HEK293 (cell line): ENCODE results near the gene ZNF521.

Experiments used
- CTCF ChIA-PET: fragments of 350-600 bp; formaldehyde crosslinking; extraction: SDS; loops from one replicate; lab custom pipeline; 2021; ENCODE audit warnings: antibody characterized with exemption; lab: Yijun Ruan, JAX
- POLR2A ChIA-PET: fragments of 300-600 bp; formaldehyde crosslinking; extraction: SDS; loops from one replicate; lab custom pipeline; 2020; ENCODE audit warnings: antibody characterized with exemption, inconsistent platforms; lab: Yijun Ruan, JAX
- H3K27ac ChIP-seq: fragments of 200-500 bp; sonication (Bioruptor generic); 2 replicates; pipeline ENCODE4 v1.5.1; 2014; ENCODE audit warnings: low read depth, low read length, control low read depth, inconsistent platforms; ENCODE audit errors: extremely low read depth
- H3K36me3 ChIP-seq, 2 experiments: fragments of 200-500 bp in 1 of 2; sonication (Bioruptor generic) in 1 of 2; 1 replicate in 1 of 2; 2 replicates in 1 of 2; pipeline ENCODE4 v1.5.1; 2014 to 2017; ENCODE audit warnings: inconsistent platforms in 2 of 2, low read length in 2 of 2; ENCODE audit not compliant: control insufficient read depth in 2 of 2, insufficient read depth in 1 of 2
- H3K4me1 ChIP-seq: fragments of 200-500 bp; sonication (Bioruptor generic); 2 replicates; pipeline ENCODE4 v1.5.1; 2014; ENCODE audit warnings: mild to moderate bottlenecking, low read length, inconsistent platforms; ENCODE audit not compliant: control insufficient read depth, insufficient read depth
- H3K4me3 ChIP-seq: 2 replicates; pipeline ENCODE4 v1.5.1; 2011; ENCODE audit warnings: low read depth, mild to moderate bottlenecking, control low read depth, low read length, moderate library complexity
- H3K9me3 ChIP-seq: fragments of 200-500 bp; sonication (Bioruptor generic); 2 replicates; pipeline ENCODE4 v1.5.1; 2014; ENCODE audit warnings: low read depth, low read length, inconsistent platforms; ENCODE audit not compliant: control insufficient read depth, insufficient read depth
- ATF2 ChIP-seq: fragments of 450-650 bp; formaldehyde crosslinking; IDR thresholded peaks from 2 replicates; pipeline ENCODE4 v1.5.1; 2016; ENCODE audit warnings: missing biosample characterization, missing genetic modification characterization, low read depth
- IKZF3 ChIP-seq: fragments of 450-650 bp; IDR thresholded peaks from 2 replicates; pipeline ENCODE4 v1.5.0; 2018; ENCODE audit warnings: missing biosample characterization, mild to moderate bottlenecking, missing genetic modification characterization, moderate library complexity
- ZBTB49 ChIP-seq: fragments of 450-650 bp; formaldehyde crosslinking; IDR thresholded peaks from 2 replicates; pipeline ENCODE4 v1.5.1; 2016; ENCODE audit warnings: missing biosample characterization, missing genetic modification characterization, low read depth
- ZBTB7A ChIP-seq: fragments of 450-650 bp; formaldehyde crosslinking; IDR thresholded peaks from 2 replicates; pipeline ENCODE4 v1.5.1; 2016; ENCODE audit warnings: low read depth, missing biosample characterization, missing genetic modification characterization
- ZBTB8A ChIP-seq: fragments of 450-650 bp; formaldehyde crosslinking; IDR thresholded peaks from 2 replicates; pipeline ENCODE4 v1.5.1; 2016; ENCODE audit warnings: missing biosample characterization, missing genetic modification characterization
- ZIC2 ChIP-seq: fragments of 450-650 bp; formaldehyde crosslinking; IDR thresholded peaks from 2 replicates; pipeline ENCODE4 v1.5.1; 2016; ENCODE audit warnings: missing biosample characterization, missing genetic modification characterization
- ZNF112 ChIP-seq: fragments of 450-650 bp; formaldehyde crosslinking; IDR thresholded peaks from 2 replicates; pipeline ENCODE4 v1.5.0; 2017; ENCODE audit warnings: missing biosample characterization, missing genetic modification characterization
- ZNF155 ChIP-seq: fragments of 450-650 bp; formaldehyde crosslinking; IDR thresholded peaks from 2 replicates; pipeline ENCODE4 v1.5.1; 2016; ENCODE audit warnings: missing biosample characterization, missing genetic modification characterization
- ZNF157 ChIP-seq: fragments of 450-650 bp; formaldehyde crosslinking; IDR thresholded peaks from 2 replicates; pipeline ENCODE4 v1.5.1; 2016; ENCODE audit warnings: missing biosample characterization, missing genetic modification characterization
- ZNF221 ChIP-seq: fragments of 450-650 bp; formaldehyde crosslinking; IDR thresholded peaks from 2 replicates; pipeline ENCODE4 v1.5.1; 2017; ENCODE audit warnings: missing biosample characterization, missing genetic modification characterization, borderline replicate concordance
- ZNF302 ChIP-seq: fragments of 450-650 bp; formaldehyde crosslinking; IDR thresholded peaks from 2 replicates; pipeline ENCODE4 v1.5.1; 2016; ENCODE audit warnings: missing biosample characterization, missing genetic modification characterization, low read depth
- ZNF404 ChIP-seq: fragments of 450-650 bp; formaldehyde crosslinking; IDR thresholded peaks from 2 replicates; pipeline ENCODE4 v1.5.1; 2017; ENCODE audit warnings: missing biosample characterization, missing genetic modification characterization
- ZNF473 ChIP-seq: fragments of 450-650 bp; formaldehyde crosslinking; IDR thresholded peaks from 2 replicates; pipeline ENCODE4 v1.5.1; 2017; ENCODE audit warnings: missing biosample characterization, missing genetic modification characterization
- ZSCAN4 ChIP-seq: fragments of 450-650 bp; formaldehyde crosslinking; IDR thresholded peaks from 2 replicates; pipeline ENCODE4 v1.5.1; 2017; ENCODE audit warnings: missing biosample characterization, missing genetic modification characterization
- TF ChIP-seq, protein P1 (sequence below): fragments of 450-650 bp; formaldehyde crosslinking; IDR thresholded peaks from 2 replicates; pipeline ENCODE4 v1.5.1; 2016; ENCODE audit warnings: missing biosample characterization, missing genetic modification characterization
- TF ChIP-seq, protein P2 (sequence below): fragments of 450-650 bp; formaldehyde crosslinking; IDR thresholded peaks from 2 replicates; pipeline ENCODE4 v1.5.0; 2017; ENCODE audit warnings: missing biosample characterization, missing genetic modification characterization, borderline replicate concordance
- TF ChIP-seq, protein P3 (sequence below): fragments of 450-650 bp; formaldehyde crosslinking; IDR thresholded peaks from 2 replicates; pipeline ENCODE4 v1.5.1; 2016; ENCODE audit warnings: missing biosample characterization, missing genetic modification characterization
- TF ChIP-seq, protein P4 (sequence below): fragments of 450-650 bp; formaldehyde crosslinking; IDR thresholded peaks from 2 replicates; pipeline ENCODE4 v1.5.1; 2016; ENCODE audit warnings: missing biosample characterization, missing genetic modification characterization, borderline replicate concordance

ZNF521 gene

GRCh38 chr18:25250474-25250851, 101.5 kb downstream of the ZNF521 start (continued):
- no peak for TF ChIP-seq ZBTB8A (tag by site-specific recombination)
- TF ChIP-seq ZNF221 (tag by site-specific recombination), result no peak
- no peak for TF ChIP-seq ATF2 (tag by site-specific recombination)

DNA sequence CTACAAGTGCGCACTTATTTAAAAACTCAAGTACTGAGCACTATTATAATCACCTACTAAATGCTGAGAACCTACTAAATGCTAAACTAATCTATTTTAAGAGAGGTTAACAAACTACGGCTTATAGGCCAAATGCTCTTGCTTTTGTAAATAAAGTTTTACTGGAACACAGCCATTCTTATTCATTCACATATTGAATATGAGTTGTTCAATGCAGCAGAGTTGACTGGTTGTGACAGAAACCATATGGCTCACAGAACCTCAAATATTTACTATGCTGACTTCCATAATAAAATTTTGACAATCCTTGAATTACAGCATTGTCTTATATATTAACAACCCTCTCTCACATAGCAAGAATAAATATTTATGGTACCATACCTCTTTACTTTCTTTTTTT, 103.2 kb downstream of the ZNF521 start:
- Histone ChIP-seq H3K27ac (no peak overlapping the region), H3K4me3 (no peak overlapping the region), H3K36me3 (no peaks in the 10 kb centered on the region), H3K4me1 (no peaks in the 10 kb centered on the region), H3K9me3 (no peaks in the 10 kb centered on the region)
- ChIA-PET CTCF (no interaction called here), POLR2A (no interaction called here)
- TF ChIP-seq ZNF112 (tag by site-specific recombination) (no peak), ZBTB49 (no peak), ZNF155 (tag by site-specific recombination) (no peak)
- TF ChIP-seq, protein P1, sequence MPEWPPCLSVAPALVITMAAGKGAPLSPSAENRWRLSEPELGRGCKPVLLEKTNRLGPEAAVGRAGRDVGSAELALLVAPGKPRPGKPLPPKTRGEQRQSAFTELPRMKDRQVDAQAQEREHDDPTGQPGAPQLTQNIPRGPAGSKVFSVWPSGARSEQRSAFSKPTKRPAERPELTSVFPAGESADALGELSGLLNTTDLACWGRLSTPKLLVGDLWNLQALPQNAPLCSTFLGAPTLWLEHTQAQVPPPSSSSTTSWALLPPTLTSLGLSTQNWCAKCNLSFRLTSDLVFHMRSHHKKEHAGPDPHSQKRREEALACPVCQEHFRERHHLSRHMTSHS, result no peak

DNA sequence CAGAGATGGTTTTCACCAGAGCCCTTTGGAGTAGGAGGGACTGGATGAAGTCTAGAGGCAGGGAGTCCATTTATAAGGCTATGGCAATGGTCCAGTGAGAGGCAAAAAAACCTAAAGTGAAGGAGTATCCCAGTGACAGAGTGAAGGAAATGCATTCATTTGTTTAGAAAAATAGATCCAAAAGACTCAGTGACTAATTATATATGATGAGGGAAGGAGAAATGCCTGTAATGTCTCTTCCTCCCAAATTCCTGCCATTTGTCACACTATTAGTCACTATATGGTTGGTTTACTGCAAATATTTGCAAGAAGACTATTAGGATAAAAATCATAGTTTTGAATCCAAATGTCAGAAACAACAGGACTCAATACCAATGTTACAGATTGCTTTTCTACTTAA, 104.2 kb downstream of the ZNF521 start:
- Histone ChIP-seq H3K4me1 (no peaks in the 10 kb centered on the region), H3K27ac (no peak overlapping the region), H3K36me3 (no peaks in the 10 kb centered on the region), H3K9me3 (no peaks in the 10 kb centered on the region), H3K4me3 (no peak overlapping the region)
- CTCF ChIA-PET, result no interaction called here
- POLR2A ChIA-PET, result no interaction called here
- TF ChIP-seq ZNF302 (no peak), IKZF3 (tag by site-specific recombination) (no peak), ZSCAN4 (tag by site-specific recombination) (no peak), ZNF404 (tag by site-specific recombination) (no peak), ZNF473 (tag by site-specific recombination) (no peak), ZBTB7A (tag by site-specific recombination) (no peak), ZIC2 (tag by site-specific recombination) (no peak), ZNF157 (no peak)
- TF ChIP-seq, protein P2, sequence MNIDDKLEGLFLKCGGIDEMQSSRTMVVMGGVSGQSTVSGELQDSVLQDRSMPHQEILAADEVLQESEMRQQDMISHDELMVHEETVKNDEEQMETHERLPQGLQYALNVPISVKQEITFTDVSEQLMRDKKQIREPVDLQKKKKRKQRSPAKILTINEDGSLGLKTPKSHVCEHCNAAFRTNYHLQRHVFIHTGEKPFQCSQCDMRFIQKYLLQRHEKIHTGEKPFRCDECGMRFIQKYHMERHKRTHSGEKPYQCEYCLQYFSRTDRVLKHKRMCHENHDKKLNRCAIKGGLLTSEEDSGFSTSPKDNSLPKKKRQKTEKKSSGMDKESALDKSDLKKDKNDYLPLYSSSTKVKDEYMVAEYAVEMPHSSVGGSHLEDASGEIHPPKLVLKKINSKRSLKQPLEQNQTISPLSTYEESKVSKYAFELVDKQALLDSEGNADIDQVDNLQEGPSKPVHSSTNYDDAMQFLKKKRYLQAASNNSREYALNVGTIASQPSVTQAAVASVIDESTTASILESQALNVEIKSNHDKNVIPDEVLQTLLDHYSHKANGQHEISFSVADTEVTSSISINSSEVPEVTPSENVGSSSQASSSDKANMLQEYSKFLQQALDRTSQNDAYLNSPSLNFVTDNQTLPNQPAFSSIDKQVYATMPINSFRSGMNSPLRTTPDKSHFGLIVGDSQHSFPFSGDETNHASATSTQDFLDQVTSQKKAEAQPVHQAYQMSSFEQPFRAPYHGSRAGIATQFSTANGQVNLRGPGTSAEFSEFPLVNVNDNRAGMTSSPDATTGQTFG, result no peak
- TF ChIP-seq, protein P1, result no peak
- TF ChIP-seq, protein P3, sequence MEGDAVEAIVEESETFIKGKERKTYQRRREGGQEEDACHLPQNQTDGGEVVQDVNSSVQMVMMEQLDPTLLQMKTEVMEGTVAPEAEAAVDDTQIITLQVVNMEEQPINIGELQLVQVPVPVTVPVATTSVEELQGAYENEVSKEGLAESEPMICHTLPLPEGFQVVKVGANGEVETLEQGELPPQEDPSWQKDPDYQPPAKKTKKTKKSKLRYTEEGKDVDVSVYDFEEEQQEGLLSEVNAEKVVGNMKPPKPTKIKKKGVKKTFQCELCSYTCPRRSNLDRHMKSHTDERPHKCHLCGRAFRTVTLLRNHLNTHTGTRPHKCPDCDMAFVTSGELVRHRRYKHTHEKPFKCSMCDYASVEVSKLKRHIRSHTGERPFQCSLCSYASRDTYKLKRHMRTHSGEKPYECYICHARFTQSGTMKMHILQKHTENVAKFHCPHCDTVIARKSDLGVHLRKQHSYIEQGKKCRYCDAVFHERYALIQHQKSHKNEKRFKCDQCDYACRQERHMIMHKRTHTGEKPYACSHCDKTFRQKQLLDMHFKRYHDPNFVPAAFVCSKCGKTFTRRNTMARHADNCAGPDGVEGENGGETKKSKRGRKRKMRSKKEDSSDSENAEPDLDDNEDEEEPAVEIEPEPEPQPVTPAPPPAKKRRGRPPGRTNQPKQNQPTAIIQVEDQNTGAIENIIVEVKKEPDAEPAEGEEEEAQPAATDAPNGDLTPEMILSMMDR (tag by site-specific recombination), result no peak
- TF ChIP-seq, protein P4, sequence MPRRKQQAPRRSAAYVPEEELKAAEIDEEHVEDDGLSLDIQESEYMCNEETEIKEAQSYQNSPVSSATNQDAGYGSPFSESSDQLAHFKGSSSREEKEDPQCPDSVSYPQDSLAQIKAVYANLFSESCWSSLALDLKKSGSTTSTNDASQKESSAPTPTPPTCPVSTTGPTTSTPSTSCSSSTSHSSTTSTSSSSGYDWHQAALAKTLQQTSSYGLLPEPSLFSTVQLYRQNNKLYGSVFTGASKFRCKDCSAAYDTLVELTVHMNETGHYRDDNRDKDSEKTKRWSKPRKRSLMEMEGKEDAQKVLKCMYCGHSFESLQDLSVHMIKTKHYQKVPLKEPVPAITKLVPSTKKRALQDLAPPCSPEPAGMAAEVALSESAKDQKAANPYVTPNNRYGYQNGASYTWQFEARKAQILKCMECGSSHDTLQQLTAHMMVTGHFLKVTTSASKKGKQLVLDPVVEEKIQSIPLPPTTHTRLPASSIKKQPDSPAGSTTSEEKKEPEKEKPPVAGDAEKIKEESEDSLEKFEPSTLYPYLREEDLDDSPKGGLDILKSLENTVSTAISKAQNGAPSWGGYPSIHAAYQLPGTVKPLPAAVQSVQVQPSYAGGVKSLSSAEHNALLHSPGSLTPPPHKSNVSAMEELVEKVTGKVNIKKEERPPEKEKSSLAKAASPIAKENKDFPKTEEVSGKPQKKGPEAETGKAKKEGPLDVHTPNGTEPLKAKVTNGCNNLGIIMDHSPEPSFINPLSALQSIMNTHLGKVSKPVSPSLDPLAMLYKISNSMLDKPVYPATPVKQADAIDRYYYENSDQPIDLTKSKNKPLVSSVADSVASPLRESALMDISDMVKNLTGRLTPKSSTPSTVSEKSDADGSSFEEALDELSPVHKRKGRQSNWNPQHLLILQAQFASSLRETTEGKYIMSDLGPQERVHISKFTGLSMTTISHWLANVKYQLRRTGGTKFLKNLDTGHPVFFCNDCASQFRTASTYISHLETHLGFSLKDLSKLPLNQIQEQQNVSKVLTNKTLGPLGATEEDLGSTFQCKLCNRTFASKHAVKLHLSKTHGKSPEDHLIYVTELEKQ (tag by site-specific recombination), result no peak
